Choroid plexus epithelial cell (primary cell): Measurements from ENCODE around the gene BLACAT1.
A peak's percentile ranks its signal among the peaks of the same experiment; 100 is the strongest.
"Not testable (repeated sequence)": the region's sequence is repeated elsewhere in the genome, so short reads cannot be mapped to it uniquely, and the experiment has no call there.

Source experiments
- DNase-seq: peaks from one replicate; pipeline ENCODE4 v3.0.0-alpha.2; 2010; ENCODE audit warnings: low read depth
- H3K4me3 ChIP-seq: 2 replicates; pipeline ENCODE4 v1.5.1; 2011; ENCODE audit warnings: low read depth, mild to moderate bottlenecking, control low read depth, low read length, moderate library complexity
- TF ChIP-seq, protein P1 (sequence below): conservative IDR thresholded peaks from 2 replicates; pipeline ENCODE4 v1.5.1; 2011; ENCODE audit warnings: low read depth, mild to moderate bottlenecking, control low read depth, inconsistent platforms, low read length, moderate library complexity

Gene BLACAT1

DNA sequence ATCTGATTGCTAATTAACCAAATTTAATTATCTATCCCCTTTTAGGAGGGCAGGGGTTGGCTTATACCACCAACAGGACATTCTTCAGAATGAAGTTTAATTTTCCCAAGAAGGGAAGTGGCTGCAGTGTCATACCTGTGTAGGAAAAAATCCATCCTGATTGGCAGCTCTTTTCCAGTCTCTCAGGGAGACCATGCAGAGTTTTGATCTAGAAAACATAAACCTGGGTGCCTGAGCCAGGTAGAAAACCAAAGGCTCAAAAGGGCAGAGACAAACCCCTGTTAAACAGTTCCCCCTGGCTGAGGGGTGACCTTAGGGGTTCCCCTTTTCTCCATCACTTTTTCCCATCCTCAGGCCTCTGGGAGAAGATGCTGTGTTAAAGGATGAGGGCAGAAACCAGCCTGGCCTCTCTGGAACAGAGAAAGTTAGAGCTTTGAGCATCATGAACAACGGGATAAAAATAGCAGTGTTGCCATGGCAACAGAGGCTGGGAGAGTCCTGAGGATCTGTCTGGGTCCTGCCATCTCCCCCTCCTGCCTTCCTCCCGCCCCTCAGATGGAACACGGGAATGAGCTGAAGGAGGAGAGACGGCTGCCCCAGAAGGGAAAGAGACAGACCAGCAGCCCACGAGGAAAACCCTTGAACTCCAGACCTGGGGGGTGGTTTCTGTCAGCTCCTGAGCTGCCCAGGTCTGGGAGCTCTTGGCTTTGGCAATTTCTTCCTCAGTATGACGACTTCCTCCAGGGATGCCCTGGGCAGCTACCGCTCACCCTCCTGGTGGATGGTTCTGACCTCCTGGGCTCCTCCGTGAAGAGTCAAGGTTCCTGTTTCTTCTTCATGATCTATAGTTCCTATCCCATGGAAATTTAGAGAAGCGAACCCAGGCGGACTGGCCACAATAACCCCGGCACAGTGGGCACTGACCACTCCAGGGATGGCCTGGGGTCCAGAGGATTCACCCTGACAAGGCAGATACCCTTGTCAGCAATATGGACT is 20.0 kb downstream of the BLACAT1 start:
- H3K4me3 ChIP-seq = no peak overlapping the region
- DNase-seq = no peak
- TF ChIP-seq, protein P1, sequence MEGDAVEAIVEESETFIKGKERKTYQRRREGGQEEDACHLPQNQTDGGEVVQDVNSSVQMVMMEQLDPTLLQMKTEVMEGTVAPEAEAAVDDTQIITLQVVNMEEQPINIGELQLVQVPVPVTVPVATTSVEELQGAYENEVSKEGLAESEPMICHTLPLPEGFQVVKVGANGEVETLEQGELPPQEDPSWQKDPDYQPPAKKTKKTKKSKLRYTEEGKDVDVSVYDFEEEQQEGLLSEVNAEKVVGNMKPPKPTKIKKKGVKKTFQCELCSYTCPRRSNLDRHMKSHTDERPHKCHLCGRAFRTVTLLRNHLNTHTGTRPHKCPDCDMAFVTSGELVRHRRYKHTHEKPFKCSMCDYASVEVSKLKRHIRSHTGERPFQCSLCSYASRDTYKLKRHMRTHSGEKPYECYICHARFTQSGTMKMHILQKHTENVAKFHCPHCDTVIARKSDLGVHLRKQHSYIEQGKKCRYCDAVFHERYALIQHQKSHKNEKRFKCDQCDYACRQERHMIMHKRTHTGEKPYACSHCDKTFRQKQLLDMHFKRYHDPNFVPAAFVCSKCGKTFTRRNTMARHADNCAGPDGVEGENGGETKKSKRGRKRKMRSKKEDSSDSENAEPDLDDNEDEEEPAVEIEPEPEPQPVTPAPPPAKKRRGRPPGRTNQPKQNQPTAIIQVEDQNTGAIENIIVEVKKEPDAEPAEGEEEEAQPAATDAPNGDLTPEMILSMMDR = no peak

DNA sequence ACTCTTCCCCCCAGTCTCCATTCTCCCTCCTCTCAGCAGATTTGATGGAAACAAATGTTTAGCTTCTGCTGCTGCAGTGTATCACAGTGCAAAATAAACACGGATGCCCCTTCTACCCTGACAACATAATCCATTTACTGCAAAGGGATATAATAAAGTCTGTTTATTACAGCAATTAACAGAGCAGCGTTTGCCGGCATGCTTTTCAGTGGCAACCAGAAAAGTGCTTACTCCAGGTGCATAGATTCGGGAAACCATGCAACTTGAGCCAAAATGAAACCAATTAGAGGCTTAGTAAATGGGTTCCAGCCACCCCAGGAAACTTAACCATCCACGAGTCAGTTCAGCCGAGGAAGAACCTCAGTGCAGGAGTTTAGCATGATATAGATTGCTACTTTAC is 21.1 kb downstream of the BLACAT1 start:
- TF ChIP-seq, protein P1 = no peak
- DNase-seq = no peak
- H3K4me3 ChIP-seq = no peak overlapping the region

DNA sequence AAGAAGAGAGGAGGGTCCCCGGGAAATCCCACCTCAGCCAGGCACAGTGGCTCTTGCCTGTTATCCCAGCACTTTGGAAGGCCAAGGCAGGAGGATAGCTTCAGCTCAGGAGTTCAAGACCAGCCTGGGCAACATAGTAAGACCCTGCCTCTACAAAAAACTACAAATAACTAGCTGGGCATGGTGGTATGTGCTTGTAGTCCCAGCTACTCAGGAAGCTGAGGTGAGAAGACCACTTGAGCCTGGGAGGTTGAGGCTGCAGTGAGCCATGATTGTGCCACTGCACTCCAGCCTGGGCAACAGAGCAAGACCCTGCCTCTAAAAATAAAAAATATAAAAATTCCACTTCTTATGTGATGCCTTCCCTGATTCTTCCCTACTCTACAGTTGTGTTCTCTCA is 23.2 kb downstream of the BLACAT1 start:
- H3K4me3 ChIP-seq, DNase-seq: not testable (repeated sequence)

DNA sequence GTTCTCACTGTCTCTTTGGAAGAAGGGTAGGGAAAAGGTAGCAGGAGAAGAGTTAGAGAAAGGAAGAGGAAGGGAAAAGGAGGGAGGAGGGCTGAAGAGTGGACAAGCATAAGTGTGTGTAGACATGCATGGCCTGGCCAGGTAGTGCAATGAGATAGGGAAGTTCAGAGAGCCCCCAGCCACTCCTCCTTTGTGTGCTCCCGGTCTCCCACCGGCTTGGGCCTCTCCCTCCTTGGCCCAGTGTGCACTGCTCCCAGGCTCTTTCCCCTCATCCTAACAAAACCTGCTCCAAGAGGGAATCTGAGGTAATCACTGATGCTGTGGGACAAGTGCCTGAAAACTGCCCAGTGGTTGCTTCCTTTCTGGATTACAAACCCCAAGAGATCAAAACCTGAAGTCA is 23.7 kb downstream of the BLACAT1 start:
- TF ChIP-seq, protein P1 = no peak
- H3K4me3 ChIP-seq = no peak overlapping the region
- no peak for DNase-seq

DNA sequence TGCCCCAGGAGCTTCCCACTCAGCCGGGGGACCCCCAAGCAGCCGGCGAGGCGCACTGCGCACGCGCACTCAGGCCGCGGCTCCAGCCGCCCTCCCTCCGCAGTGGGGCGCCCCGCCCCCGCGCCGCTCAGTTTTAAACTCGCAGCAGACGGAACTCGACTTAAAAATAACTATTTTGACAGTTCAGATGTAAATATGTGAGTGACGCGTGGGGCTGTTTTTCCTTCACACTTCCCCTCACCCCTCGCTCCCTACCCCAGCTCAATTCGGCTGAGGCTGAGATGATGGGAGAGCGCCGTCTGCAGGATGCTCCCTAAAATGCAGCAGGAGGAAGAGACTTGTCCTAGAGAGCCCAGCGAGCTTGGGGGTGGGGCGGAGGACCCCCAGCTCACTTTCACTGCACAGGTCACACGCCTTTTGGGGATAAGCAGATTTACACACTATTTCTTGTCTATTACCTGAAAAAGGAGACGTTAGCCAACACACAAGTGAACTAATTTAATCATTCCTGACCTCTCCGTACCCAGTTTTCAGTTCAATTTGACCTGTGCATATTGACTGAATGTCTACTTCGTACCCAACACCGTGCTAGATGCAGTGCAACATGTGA is 25.0 kb downstream of the BLACAT1 start:
- DNase-seq = peak; percentile 58
- peak overlapping the region; percentile 56 for H3K4me3 ChIP-seq
- TF ChIP-seq, protein P1 = peak; percentile 97

DNA sequence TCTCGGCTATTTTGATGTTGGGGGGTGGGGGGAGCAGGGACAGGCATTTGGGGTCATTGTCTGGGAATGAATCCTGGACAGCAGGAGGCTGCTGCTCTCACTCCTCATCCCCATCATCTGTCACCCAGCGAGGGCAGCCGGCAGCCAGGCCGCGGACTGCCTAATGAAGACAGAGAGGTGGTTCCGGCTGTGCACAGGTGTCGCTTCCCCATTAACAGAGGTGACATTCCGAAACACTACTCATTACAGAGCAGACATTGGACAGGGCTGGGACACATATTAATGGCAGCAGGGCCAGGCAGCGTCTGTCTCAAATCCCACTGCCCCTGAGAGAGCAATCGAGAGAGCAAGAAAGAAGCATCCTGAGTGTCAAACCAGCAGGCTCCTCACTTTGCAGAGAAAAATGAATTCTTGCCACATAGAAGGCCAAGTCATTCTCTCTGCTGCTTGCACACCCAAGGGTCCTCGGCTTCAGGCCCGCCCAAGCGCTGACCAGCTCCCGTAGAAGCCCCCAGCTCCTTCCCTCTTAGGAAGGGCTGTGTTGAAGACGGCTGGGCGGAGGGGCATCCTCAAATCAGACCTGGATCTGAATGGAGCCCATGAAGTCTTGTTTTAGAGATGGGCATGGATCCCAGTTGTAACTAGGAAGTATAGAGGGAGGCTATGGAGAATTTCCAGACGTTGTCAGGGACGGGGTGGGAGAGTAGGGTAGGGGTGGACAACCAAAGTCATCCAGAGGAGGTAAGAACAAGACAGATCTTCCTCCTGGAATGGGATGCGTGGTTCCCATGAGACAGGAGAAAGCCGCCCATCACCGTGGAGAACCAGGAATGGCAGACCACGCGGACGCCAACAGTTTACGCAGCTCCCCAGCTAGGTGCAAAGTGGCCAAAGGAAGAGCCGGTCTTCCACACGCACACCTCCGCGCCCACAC is 25.8 kb downstream of the BLACAT1 start:
- TF ChIP-seq, protein P1 = no peak
- DNase-seq = no peak
- H3K4me3 ChIP-seq = peak overlapping the region; percentile 56
